SU-DHL-6 (cell line): Measurements from ENCODE around the gene NEBL.

ENCODE experiments used
- H2AFZ ChIP-seq: fragments of 200-600 bp; sonication (generic); 2 replicates; pipeline ENCODE4 v1.6.1; 2014; ENCODE audit warnings: low read depth, mild to moderate bottlenecking, moderate library complexity, mixed read lengths, antibody characterized with exemption, low read length; ENCODE audit not compliant: severe bottlenecking
- H3F3A ChIP-seq: fragments of 200-600 bp; shearing (Covaris generic); 2 replicates; pipeline ENCODE4 v1.6.0; 2016; ENCODE audit warnings: antibody characterized with exemption, mild to moderate bottlenecking; ENCODE audit not compliant: insufficient read depth
- H3K27ac ChIP-seq: fragments of 200-600 bp; sonication (generic); 2 replicates; pipeline ENCODE4 v1.5.1; 2016; ENCODE audit warnings: low read depth, mild to moderate bottlenecking, low read length, moderate library complexity, mixed read lengths
- H3K27me3 ChIP-seq: fragments of 200-600 bp; sonication (generic), shearing (Covaris generic); 2 replicates; pipeline ENCODE4 v1.6.0; 2014; ENCODE audit warnings: mild to moderate bottlenecking, low read length
- H3K36me3 ChIP-seq: fragments of 200-600 bp; sonication (generic); 2 replicates; pipeline ENCODE4 v1.6.1; 2014; ENCODE audit warnings: mild to moderate bottlenecking, low read length, mixed read lengths
- H3K4me2 ChIP-seq: fragments of 300-600, 200-600 bp; shearing (Covaris generic), sonication (generic); 2 replicates; pipeline ENCODE4 v1.6.0; 2014; ENCODE audit warnings: low read length, low read depth, mild to moderate bottlenecking; ENCODE audit not compliant: poor library complexity, severe bottlenecking
- H3K4me3 ChIP-seq: fragments of 200-600 bp; sonication (generic); 2 replicates; pipeline ENCODE4 v1.5.1; 2014; ENCODE audit warnings: antibody characterized with exemption, low read length, mild to moderate bottlenecking, mixed read lengths; ENCODE audit not compliant: insufficient read depth, poor library complexity, severe bottlenecking
- H3K79me2 ChIP-seq: fragments of 200-600 bp; sonication (generic); 2 replicates; pipeline ENCODE4 v1.6.1; 2014; ENCODE audit warnings: mild to moderate bottlenecking, low read length, moderate library complexity; ENCODE audit not compliant: insufficient read depth
- H3K9ac ChIP-seq: fragments of 200-600 bp; sonication (generic); 2 replicates; pipeline ENCODE4 v1.7.0; 2014; ENCODE audit warnings: mild to moderate bottlenecking, low read length
- H3K9me2 ChIP-seq: fragments of 200-600 bp; sonication (generic); replicated peaks from 2 replicates; pipeline ENCODE4 v1.6.1; 2014; ENCODE audit warnings: low read length; ENCODE audit not compliant: insufficient read depth
- H3K9me3 ChIP-seq: fragments of 200-600 bp; sonication (generic); 2 replicates; pipeline ENCODE4 v1.6.1; 2014; ENCODE audit warnings: low read length, mixed read lengths; ENCODE audit not compliant: insufficient read depth
- H4K20me1 ChIP-seq: fragments of 200-600 bp; sonication (generic); 2 replicates; pipeline ENCODE4 v1.6.1; 2014; ENCODE audit warnings: low read depth, mild to moderate bottlenecking, antibody characterized with exemption, low read length, moderate library complexity, mixed read lengths
- CTCF ChIP-seq: fragments of 200-600 bp; sonication (generic); IDR thresholded peaks from one replicate; pipeline ENCODE4 v1.5.1; 2017; ENCODE audit warnings: antibody characterized with exemption, mild to moderate bottlenecking, low read length, moderate library complexity; ENCODE audit not compliant: insufficient read depth, poor library complexity, severe bottlenecking
- EZH2phosphoT487 ChIP-seq: fragments of 200-600 bp; sonication (generic), shearing (Covaris generic); conservative IDR thresholded peaks from 2 replicates; pipeline ENCODE4 v1.6.1; 2018; ENCODE audit warnings: mild to moderate bottlenecking, antibody characterized with exemption, low read length, moderate library complexity, mixed read lengths

Gene NEBL

GRCh38 chr10:20814116-20814515, 83.0 kb downstream of the NEBL start:
- no peak overlapping the region for H3K4me2 ChIP-seq
- H3K9me2 ChIP-seq, result no peaks in the 10 kb centered on the region
- no peak overlapping the region for H2AFZ ChIP-seq
- H3K4me3 ChIP-seq, result no peak overlapping the region
- H3K9me3 ChIP-seq, result no peaks in the 10 kb centered on the region
- no peaks in the 10 kb centered on the region for H3F3A ChIP-seq
- H3K27ac ChIP-seq, result no peak overlapping the region
- no peaks in the 10 kb centered on the region for H4K20me1 ChIP-seq
- no peak overlapping the region for H3K9ac ChIP-seq
- TF ChIP-seq EZH2phosphoT487, result no peak
- TF ChIP-seq CTCF, result no peak
- H3K79me2 ChIP-seq, result no peaks in the 10 kb centered on the region
- no peaks in the 10 kb centered on the region for H3K36me3 ChIP-seq
- no peaks in the 10 kb centered on the region for H3K27me3 ChIP-seq

- Histone ChIP-seq H4K20me1 (no peaks in the 10 kb centered on the region), H3K4me2 (no peak overlapping the region), H3K79me2 (no peaks in the 10 kb centered on the region), H2AFZ (no peak overlapping the region), H3F3A (no peaks in the 10 kb centered on the region), H3K27me3 (no peaks in the 10 kb centered on the region), H3K27ac (no peak overlapping the region), H3K4me3 (no peak overlapping the region), H3K9ac (no peak overlapping the region), H3K9me3 (no peaks in the 10 kb centered on the region), H3K36me3 (no peaks in the 10 kb centered on the region), H3K9me2 (no peaks in the 10 kb centered on the region)
- TF ChIP-seq EZH2phosphoT487, result no peak
- no peak for TF ChIP-seq CTCF
Observed at GRCh38 chr10:20811131-20811530, 86.0 kb downstream of the NEBL start.

- H3K36me3 ChIP-seq, result no peaks in the 10 kb centered on the region
- no peak overlapping the region for H3K4me2 ChIP-seq
- no peak for TF ChIP-seq EZH2phosphoT487
- TF ChIP-seq CTCF, result no peak
- no peak overlapping the region for H3K9ac ChIP-seq
- H3K79me2 ChIP-seq, result no peaks in the 10 kb centered on the region
- no peaks in the 10 kb centered on the region for H4K20me1 ChIP-seq
- H3K27me3 ChIP-seq, result no peaks in the 10 kb centered on the region
- no peak overlapping the region for H2AFZ ChIP-seq
- no peaks in the 10 kb centered on the region for H3K9me3 ChIP-seq
- no peaks in the 10 kb centered on the region for H3F3A ChIP-seq
- no peaks in the 10 kb centered on the region for H3K9me2 ChIP-seq
- H3K27ac ChIP-seq, result no peak overlapping the region
- no peak overlapping the region for H3K4me3 ChIP-seq
Observed at GRCh38 chr10:20809631-20810030, 87.5 kb downstream of the NEBL start.

- no peaks in the 10 kb centered on the region for H3K27me3 ChIP-seq
- TF ChIP-seq CTCF (no peak), EZH2phosphoT487 (no peak)
- no peaks in the 10 kb centered on the region for H3K9me3 ChIP-seq
- no peaks in the 10 kb centered on the region for H3F3A ChIP-seq
- no peaks in the 10 kb centered on the region for H3K9me2 ChIP-seq
- no peak overlapping the region for H3K9ac ChIP-seq
- no peak overlapping the region for H2AFZ ChIP-seq
- H3K27ac ChIP-seq, result no peak overlapping the region
- no peak overlapping the region for H3K4me2 ChIP-seq
- no peaks in the 10 kb centered on the region for H3K79me2 ChIP-seq
- no peaks in the 10 kb centered on the region for H4K20me1 ChIP-seq
- H3K4me3 ChIP-seq, result no peak overlapping the region
- H3K36me3 ChIP-seq, result no peaks in the 10 kb centered on the region
Observed at GRCh38 chr10:20806487-20806886, 90.6 kb downstream of the NEBL start.
